Activated gamma-delta T cell treated with anti-CD3 and anti-CD28 coated beads, Interleukin-2, amount 50 U/mL, for 16 hours (primary cell): ENCODE results near the gene GMDS.

Source experiments
- DNase-seq: peaks from one replicate; pipeline ENCODE4 v3.0.0-alpha.2; 2020; ENCODE audit warnings: low read depth

GMDS gene

GRCh38 chr6:1601158-1602048 is 644.0 kb downstream of the GMDS start:
- no peak for DNase-seq

GRCh38 chr6:1600764-1601157 is 644.6 kb downstream of the GMDS start:
- DNase-seq = no peak

- no peak for DNase-seq
Observed at GRCh38 chr6:1600063-1600763, 645.2 kb downstream of the GMDS start.

- no peak for DNase-seq
Observed at GRCh38 chr6:1599469-1599868, 645.9 kb downstream of the GMDS start.

- no peak for DNase-seq
Observed at GRCh38 chr6:1598886-1599285, 646.5 kb downstream of the GMDS start.

GRCh38 chr6:1598433-1598832 is 647.0 kb downstream of the GMDS start:
- DNase-seq = no peak

- DNase-seq = no peak
Observed at GRCh38 chr6:1597924-1598323, 647.5 kb downstream of the GMDS start.

- no peak for DNase-seq
Observed at GRCh38 chr6:1597121-1597744, 648.2 kb downstream of the GMDS start.

- DNase-seq = peak; percentile 37
Observed at GRCh38 chr6:1596088-1596852, 649.1 kb downstream of the GMDS start.

GRCh38 chr6:1595271-1596087 is 649.9 kb downstream of the GMDS start:
- DNase-seq = no peak

- DNase-seq = no peak
Observed at GRCh38 chr6:1594445-1595200, 650.8 kb downstream of the GMDS start.

- DNase-seq = no peak
Observed at GRCh38 chr6:1593958-1594314, 651.5 kb downstream of the GMDS start.

GRCh38 chr6:1593286-1593957 is 652.0 kb downstream of the GMDS start:
- DNase-seq = no peak

GRCh38 chr6:1592852-1593251 is 652.6 kb downstream of the GMDS start:
- no peak for DNase-seq

- no peak for DNase-seq
Observed at GRCh38 chr6:1591926-1592325, 653.5 kb downstream of the GMDS start.

- no peak for DNase-seq
Observed at GRCh38 chr6:1591243-1591642, 654.2 kb downstream of the GMDS start.

- DNase-seq = no peak
Observed at GRCh38 chr6:1590580-1590979, 654.8 kb downstream of the GMDS start.

- DNase-seq = no peak
Observed at GRCh38 chr6:1589208-1589607, 656.2 kb downstream of the GMDS start.

GRCh38 chr6:1587977-1588376 is 657.4 kb downstream of the GMDS start:
- DNase-seq = no peak

- DNase-seq = no peak
Observed at GRCh38 chr6:1587546-1587945, 657.9 kb downstream of the GMDS start.
